ENCODE measurements around the gene FOXN4. TPM values are rescaled to one million over a fixed set of nuclear protein-coding genes. Genes with fewer than 3 reads are reported as not detected.

FOXN4 gene
- total and polyA plus RNA-seq, 9 of the 15 experiments (the other 6 are each of a cell fraction or from before 2014, with no cell fraction given), result not detected

- TF ChIP-seq CC2D1A (IDR thresholded peaks at IDR 0.05), result no peak
- TF ChIP-seq TEAD1 (CRISPR knock-in tag; IDR thresholded peaks at IDR 0.05), result no peak
- no peak for TF ChIP-seq RBFOX2 (IDR thresholded peaks at IDR 0.05; ENCODE audit: low read depth, low read length)
- no peak for TF ChIP-seq ZNF551 (CRISPR knock-in tag; IDR thresholded peaks at IDR 0.05)
These were observed 21.9 kb downstream of the FOXN4 start (continued) for GRCh38 chr12:109287181-109287580.

GRCh38 chr12:109286652-109287051 is 22.4 kb downstream of the FOXN4 start:
- H2AFZ ChIP-seq (ENCODE audit: low read depth, low read length), result no peak overlapping the region
- CTCF ChIA-PET (ENCODE audit: low intra/inter-chr PET ratio), result no interaction called here
- POLR2A ChIA-PET, result no interaction called here
- 4% methylated on average over 4 of the region's 4 CpGs for WGBS (ENCODE audit: insufficient coverage, low coverage, missing lambda C conversion rate)
- H3K9ac ChIP-seq (ENCODE audit: insufficient read depth in 1 of 2, low read depth in 2 of 2, low read length in 2 of 2), result no peak overlapping the region
- no peak overlapping the region for H3K4me3 ChIP-seq
- in situ Hi-C loops (cut with MboI) (no loop called here), intact Hi-C loops (cut with micrococcal nuclease) (no loop called here)
- peaks cover 14 to 58% of the 10 kb centered on the region in 2 experiments; a peak in 3 of 5 replicates for H3K27me3 ChIP-seq (ENCODE audit: control insufficient read depth in 2 of 2, insufficient read depth in 2 of 2, low read length in 2 of 2)
- TF ChIP-seq RBBP5 (IDR thresholded peaks at IDR 0.05; ENCODE audit: borderline replicate concordance, insufficient read depth, low read length, poor library complexity, severe bottlenecking) (no peak), ZFP36 (IDR thresholded peaks at IDR 0.05; ENCODE audit: low read depth, low read length, partially characterized antibody) (peak; percentile 82)
- BruUV-seq (replicated peaks), result no TSS peak
- no peak for ATAC-seq
- H3K4me1 ChIP-seq (replicated peaks in 1 of 2; ENCODE audit: control insufficient read depth in 2 of 2, insufficient read depth in 2 of 2, low read length in 2 of 2), result peaks cover 0 to 12% of the 10 kb centered on the region in 2 experiments; a peak in 2 of 5 replicates
- no peaks in the 10 kb centered on the region for H3K9me1 ChIP-seq (ENCODE audit: control insufficient read depth, insufficient read depth, low read length)
- DNase-seq (ENCODE audit: extremely low read depth in 1 of 4, low spot score in 3 of 4), result no peak
- no peaks in the 10 kb centered on the region for H3K9me3 ChIP-seq (replicated peaks; ENCODE audit: control insufficient read depth, insufficient read depth, low read depth, low read length)
- H3K4me2 ChIP-seq (ENCODE audit: insufficient read depth, low read length), result no peak overlapping the region
- no peak overlapping the region for H3K27ac ChIP-seq (ENCODE audit: extremely low read depth, low read depth, low read length)
- H3K79me2 ChIP-seq (ENCODE audit: control insufficient read depth, insufficient read depth, low read length), result no peaks in the 10 kb centered on the region
- FAIRE-seq, result no peak
- H4K20me1 ChIP-seq (replicated peaks; ENCODE audit: control insufficient read depth, insufficient read depth, low read length), result peaks cover 4% of the 10 kb centered on the region; the same call in 1 of the 2 replicates
- no peaks in the 10 kb centered on the region for H3K36me3 ChIP-seq (ENCODE audit: control insufficient read depth, insufficient read depth, low read length)
